IgD-negative memory B cell (primary cell): ENCODE results near the gene ALDH1B1. TPM values are rescaled to one million over a fixed set of nuclear protein-coding genes. Genes with fewer than 3 reads are reported as not detected.

ENCODE experiments used
- H3K27ac Mint-ChIP-seq, 3 donors: one replicate each; pipeline ENCODE4 v1.8.0; 2020 to 2022; ENCODE audit warnings: mild to moderate bottlenecking in 3 of 3, mixed read lengths in 3 of 3, moderate library complexity in 1 of 3
- H3K27me3 Mint-ChIP-seq: one replicate; pipeline ENCODE4 v1.8.0; 2021; ENCODE audit warnings: mixed read lengths
- H3K36me3 Mint-ChIP-seq: one replicate; pipeline ENCODE4 v1.8.0; 2020; ENCODE audit warnings: mild to moderate bottlenecking, mixed read lengths
- H3K4me1 Mint-ChIP-seq, 3 donors: one replicate each; pipeline ENCODE4 v1.8.0; 2020 to 2022; ENCODE audit warnings: mixed read lengths in 3 of 3, mild to moderate bottlenecking in 1 of 3
- H3K4me3 Mint-ChIP-seq, 4 donors: one replicate each; pipeline ENCODE4 v1.8.0; 2020 to 2022; ENCODE audit warnings: mild to moderate bottlenecking in 4 of 4, mixed read lengths in 4 of 4, moderate library complexity in 3 of 4
- H3K9me3 Mint-ChIP-seq, 3 donors: one replicate each; pipeline ENCODE4 v1.8.0; 2020 to 2021; ENCODE audit warnings: mixed read lengths in 3 of 3, mild to moderate bottlenecking in 1 of 3
- polyA plus RNA-seq: library from polyadenylated mRNA; unstranded; fragments of 300-500 nt; fragmentation: Illumina TruSeq; gene quantifications from one replicate; pipeline ENCODE4 v1.2.3, GENCODE V29; 2021

ALDH1B1 gene
- polyA plus RNA-seq = 9.6 TPM

DNA sequence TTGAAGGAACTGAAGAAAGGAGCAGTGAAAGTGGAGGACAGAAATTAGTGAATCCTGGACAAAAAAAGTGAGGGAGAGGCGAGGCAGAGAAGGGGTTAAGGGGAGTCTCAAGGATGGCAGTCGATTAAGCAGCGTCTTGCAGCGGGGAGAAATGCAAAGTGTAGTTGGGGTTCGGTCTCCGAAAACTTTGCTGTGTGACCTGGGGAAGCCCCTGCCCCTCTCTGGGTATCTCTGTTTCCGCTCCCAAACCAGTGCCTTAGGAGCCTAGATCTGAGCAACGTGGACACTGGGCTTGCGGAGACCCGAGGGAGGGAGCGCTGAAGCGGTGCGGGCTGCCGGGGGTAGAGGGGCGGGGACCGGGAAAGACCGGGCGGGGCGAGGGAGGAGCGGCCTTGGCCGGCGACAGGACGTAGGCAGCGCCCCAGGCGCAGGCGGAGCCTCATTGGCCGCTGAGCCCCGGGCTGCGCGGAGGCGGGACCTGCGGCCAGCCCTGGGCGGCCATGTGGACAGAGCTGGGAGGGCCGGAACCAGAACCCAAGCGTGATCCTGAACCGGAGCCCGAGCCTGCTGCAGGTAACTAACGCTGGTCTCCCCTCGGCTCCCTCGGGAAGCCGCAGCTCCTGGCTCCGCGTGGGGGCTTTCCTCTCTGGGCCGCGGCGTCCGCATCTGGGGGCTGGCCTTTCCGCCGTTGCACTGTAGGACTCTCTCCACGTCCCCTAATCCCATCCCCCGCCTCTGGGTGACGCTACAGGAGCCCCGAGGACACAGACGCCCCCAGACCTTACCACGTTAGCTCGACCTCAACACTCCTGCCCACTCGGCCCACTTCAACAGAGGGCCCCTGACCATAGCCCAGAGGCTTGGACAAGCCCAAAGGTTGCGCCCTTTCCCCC lies at the start of gene ALDH1B1:
TSS of gene ALDH1B1 (plus strand) at position 468 of the 893 bp plus-strand sequence. CDS start 3,047 bp downstream, outside the sequence.
- H3K4me3 Mint-ChIP-seq = peak within 1 kb of the TSS; percentile 91 to 98 (median 96)
- peak within 1 kb of the TSS in 1 of 3 donors; percentile 94 for H3K27ac Mint-ChIP-seq
- H3K9me3 Mint-ChIP-seq = no peaks in the 10 kb centered on the region
- peaks cover 11 to 15% (median 14%) of the 10 kb centered on the region in 3 donors for H3K4me1 Mint-ChIP-seq
- H3K36me3 Mint-ChIP-seq = peaks cover 10% of the 10 kb centered on the region
- H3K27me3 Mint-ChIP-seq = peaks cover 2% of the 10 kb centered on the region

DNA sequence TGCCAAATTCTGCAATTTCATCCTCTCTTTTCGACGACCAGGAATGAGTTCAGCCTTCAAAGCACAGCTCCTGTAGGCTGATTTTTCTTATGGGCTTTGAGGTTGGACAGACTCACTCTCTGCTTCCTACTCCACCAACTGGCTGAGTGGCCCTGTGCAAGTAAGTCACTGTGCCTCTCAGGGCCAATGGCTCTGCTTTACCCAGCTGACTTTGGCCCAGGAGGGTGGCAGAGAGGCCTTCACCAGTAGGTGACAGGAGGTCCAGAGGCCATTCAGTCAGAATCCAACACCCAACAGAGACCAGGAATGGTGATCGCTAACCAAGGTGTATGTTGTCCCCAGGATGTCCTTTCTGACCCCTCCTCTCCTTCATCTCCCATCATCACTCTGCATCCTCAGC lies 49.5 kb upstream of the ALDH1B1 start:
- H3K4me1 Mint-ChIP-seq = no peaks in the 10 kb centered on the region
- H3K9me3 Mint-ChIP-seq = peaks cover 0 to 4% (median 0%) of the 10 kb centered on the region in 3 donors
- H3K27ac Mint-ChIP-seq = no peak overlapping the region
- H3K4me3 Mint-ChIP-seq = no peak overlapping the region
- H3K36me3 Mint-ChIP-seq = peaks cover 1% of the 10 kb centered on the region
- H3K27me3 Mint-ChIP-seq = peaks cover 3% of the 10 kb centered on the region

DNA sequence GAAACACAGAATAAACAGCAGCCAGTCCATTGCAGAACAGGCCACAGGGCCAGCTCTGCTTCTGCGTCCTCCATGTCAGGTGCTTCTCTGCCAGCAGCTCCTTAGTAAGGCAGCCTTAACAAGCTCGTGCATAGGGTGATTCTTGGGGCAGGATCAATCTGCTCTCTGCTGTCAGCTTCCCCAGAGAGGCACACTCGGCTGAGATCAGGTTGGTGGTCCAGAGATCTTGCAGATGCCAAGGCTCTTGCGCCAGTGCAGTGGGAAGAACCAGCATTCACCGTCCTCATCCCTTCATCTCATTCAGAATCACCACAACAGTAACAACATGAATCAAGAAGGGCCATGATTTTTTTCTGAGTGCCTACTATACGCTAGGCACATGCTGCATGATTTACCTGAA lies 49.0 kb upstream of the ALDH1B1 start:
- H3K4me3 Mint-ChIP-seq = no peak overlapping the region
- peaks cover 0 to 4% (median 0%) of the 10 kb centered on the region in 3 donors for H3K9me3 Mint-ChIP-seq
- H3K4me1 Mint-ChIP-seq = peaks cover 0 to 1% (median 0%) of the 10 kb centered on the region in 3 donors
- peaks cover 4% of the 10 kb centered on the region for H3K27me3 Mint-ChIP-seq
- peaks cover 1% of the 10 kb centered on the region for H3K36me3 Mint-ChIP-seq
- H3K27ac Mint-ChIP-seq = no peak overlapping the region

DNA sequence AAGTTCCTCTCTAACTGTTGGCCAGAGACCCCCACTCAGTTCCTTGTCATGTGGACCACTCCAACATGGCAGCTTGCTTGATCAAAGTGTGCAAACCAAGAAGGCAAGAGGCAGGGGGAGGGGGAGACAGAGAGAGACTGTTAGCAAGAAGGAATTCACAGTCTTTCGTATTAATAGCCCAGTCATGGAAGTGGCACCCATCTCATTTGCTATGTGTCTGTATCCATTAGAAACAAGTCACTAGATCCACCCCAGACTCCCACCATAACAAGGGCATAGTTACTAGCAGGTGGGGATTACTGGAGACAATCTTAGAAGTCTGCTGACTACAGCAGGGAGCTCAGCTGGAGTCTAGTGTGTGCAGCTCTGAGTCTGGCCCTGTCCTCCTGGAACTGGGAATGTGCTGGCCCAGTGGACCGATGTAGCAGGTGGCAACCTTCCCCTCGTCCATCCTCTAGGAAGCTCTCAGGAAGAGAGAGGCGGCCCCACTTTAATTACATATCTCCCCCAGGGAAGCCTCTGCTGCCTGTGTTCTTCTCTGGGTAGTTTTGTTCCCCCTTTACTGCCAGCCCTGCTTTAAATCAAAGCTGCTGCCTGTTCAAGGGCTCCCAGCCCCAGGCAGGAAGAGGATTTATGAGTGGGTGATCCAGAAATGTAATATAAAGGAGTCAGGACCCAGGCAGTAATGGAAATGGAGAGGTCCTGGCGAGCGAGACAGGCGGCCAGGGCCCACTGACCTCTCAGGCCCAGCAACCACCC lies 47.8 kb upstream of the ALDH1B1 start:
- Mint-ChIP-seq H3K4me3 (no peak overlapping the region), H3K9me3 (peaks cover 0 to 4% (median 0%) of the 10 kb centered on the region in 3 donors), H3K27ac (no peak overlapping the region), H3K36me3 (peaks cover 1% of the 10 kb centered on the region), H3K27me3 (peaks cover 4% of the 10 kb centered on the region), H3K4me1 (peaks cover 0 to 1% (median 0%) of the 10 kb centered on the region in 3 donors)

DNA sequence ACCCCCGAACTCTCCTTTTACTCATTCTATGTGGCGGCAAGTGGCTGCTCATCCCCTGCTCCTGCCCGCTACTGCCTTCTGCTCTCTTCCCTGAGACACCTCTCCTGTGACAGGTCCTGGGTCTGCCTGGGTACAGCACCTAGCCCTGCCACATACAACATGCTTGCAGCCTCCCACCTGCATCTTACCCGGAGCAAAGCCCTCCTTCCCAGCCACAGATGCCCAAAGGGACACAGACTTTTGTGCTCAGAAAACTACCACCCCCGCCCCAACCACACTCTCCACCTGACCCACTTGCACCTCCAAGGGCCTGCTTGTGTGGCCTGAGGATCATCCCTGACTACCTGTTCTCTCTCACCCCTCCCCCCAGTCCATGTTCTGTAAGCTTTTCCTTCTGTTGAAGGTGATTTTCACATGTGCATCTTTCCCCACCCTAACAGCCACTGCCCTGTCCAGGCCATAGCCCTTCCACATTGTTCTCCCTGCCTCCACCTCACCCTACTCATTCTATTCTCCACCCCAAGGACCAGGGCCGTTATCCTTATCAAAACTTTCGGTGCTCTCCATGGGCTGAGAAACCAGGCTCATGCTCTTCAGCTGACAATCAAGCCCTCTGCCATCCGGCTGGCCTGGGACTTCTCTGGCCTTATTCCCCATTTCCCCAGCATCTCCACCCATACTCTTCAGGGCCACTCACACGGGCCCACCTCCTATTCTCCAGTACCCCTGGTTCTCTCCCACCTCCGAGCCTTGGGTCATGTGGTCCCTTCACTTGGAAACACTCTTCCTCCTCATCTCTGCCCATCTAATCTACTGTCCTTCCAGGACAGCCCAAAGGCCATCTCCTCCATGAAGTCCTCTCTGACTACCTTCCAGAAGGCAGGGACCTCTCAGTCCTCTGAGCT lies 46.4 kb upstream of the ALDH1B1 start:
- H3K9me3 Mint-ChIP-seq = peaks cover 0 to 2% (median 0%) of the 10 kb centered on the region in 3 donors
- peak overlapping the region in 1 of 3 donors; percentile 70 for H3K27ac Mint-ChIP-seq
- H3K36me3 Mint-ChIP-seq = peaks cover 3% of the 10 kb centered on the region
- peaks cover 2% of the 10 kb centered on the region for H3K27me3 Mint-ChIP-seq
- H3K4me3 Mint-ChIP-seq = peak overlapping the region in 1 of 4 donors; percentile 56
- H3K4me1 Mint-ChIP-seq = peaks cover 0 to 1% (median 0%) of the 10 kb centered on the region in 3 donors

DNA sequence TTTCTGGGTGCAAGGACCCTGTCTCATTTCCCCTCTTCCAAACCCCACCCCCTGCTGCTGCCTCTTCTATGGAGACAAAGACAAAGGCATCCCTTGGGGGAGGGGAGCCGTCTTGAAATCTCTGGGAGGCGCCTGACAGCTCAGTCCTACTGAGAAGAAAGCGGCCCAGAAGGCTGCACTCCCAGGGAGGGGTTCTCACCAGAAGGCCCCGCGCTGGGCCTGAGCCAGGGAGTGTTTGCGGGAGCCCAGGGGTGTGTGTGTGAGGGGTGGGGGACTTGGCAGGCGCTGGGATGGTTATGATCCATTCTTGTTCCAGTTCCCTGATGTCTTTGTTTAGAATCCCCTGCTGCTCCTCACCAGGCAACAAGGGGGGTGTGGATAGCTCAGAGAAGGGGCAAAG lies 45.7 kb upstream of the ALDH1B1 start:
- peak overlapping the region in 1 of 3 donors; percentile 70 for H3K27ac Mint-ChIP-seq
- H3K4me1 Mint-ChIP-seq = peaks cover 0 to 1% (median 0%) of the 10 kb centered on the region in 3 donors
- H3K9me3 Mint-ChIP-seq = peaks cover 1 to 4% (median 3%) of the 10 kb centered on the region in 3 donors
- H3K4me3 Mint-ChIP-seq = no peak overlapping the region
- H3K36me3 Mint-ChIP-seq = peaks cover 3% of the 10 kb centered on the region
- H3K27me3 Mint-ChIP-seq = peaks cover 2% of the 10 kb centered on the region

DNA sequence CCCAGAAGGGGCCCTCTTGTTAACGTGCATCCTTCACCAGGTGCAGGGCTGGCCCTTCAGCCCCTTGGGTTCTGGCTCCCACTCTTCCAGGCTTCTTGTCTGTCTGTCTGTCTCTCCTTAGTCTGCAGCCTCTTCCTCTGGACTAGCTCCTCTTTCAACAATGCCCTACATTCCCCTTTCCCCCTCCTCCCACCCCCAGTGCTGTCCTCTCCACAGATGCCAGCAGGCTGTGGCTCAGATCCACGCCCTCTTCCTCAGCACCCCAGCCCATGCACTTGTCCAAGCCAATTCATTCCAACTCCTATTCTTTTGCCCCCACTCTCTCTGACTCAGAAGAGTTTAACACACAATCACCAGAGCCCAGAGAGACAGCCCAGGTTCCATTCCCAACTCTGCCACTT lies 45.2 kb upstream of the ALDH1B1 start:
- Mint-ChIP-seq H3K4me3 (no peak overlapping the region), H3K36me3 (peaks cover 3% of the 10 kb centered on the region), H3K4me1 (peaks cover 0 to 1% (median 0%) of the 10 kb centered on the region in 3 donors), H3K9me3 (peaks cover 1 to 4% (median 3%) of the 10 kb centered on the region in 3 donors), H3K27me3 (peaks cover 2% of the 10 kb centered on the region), H3K27ac (no peak overlapping the region)

DNA sequence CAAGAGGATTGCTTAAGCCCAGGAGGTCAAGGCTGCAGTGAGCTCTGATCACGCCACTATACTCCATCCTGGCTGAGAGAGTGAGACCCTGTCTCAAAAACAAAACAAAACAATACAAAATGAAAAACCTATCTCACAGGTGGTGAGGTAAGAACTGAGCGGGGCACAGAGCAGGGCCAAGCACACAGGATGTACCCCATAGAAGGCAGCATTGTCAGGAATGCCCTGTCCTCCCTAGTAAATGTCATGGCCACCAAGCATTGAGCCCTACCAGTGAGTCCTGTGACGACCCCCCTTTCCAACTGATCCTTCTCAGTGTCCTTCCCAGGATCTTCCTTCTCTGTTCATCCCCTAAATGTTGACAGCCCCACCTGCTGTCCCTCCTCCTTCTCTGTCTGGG lies 44.6 kb upstream of the ALDH1B1 start:
- Mint-ChIP-seq H3K27me3 (peaks cover 2% of the 10 kb centered on the region), H3K27ac (peak overlapping the region in 1 of 3 donors; percentile 87), H3K36me3 (peaks cover 3% of the 10 kb centered on the region), H3K4me3 (no peak overlapping the region), H3K9me3 (peaks cover 1 to 4% (median 1%) of the 10 kb centered on the region in 3 donors), H3K4me1 (peaks cover 0 to 1% (median 0%) of the 10 kb centered on the region in 3 donors)

DNA sequence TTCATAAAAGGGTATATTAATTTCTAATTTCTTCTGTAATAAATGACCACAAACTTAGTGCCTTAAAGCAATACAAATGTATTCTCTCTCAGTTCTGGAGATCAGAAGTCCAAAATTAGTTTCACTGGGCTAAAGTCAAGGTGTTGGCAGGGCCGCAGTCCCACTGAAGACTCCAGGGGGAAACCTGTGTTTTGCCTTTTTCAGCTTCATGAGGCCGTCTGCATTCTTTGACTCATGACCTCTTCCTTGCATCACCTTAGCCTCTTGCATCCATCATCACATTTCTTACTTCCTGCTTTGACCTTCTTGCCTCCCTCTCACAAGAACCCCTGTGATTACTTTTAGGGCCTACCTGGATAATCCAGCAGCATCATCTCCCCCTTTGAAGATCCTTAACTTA lies 42.0 kb upstream of the ALDH1B1 start:
- Mint-ChIP-seq H3K27me3 (peaks cover 2% of the 10 kb centered on the region), H3K36me3 (peaks cover 3% of the 10 kb centered on the region), H3K9me3 (peaks cover 1 to 4% (median 1%) of the 10 kb centered on the region in 3 donors), H3K4me1 (peaks cover 0 to 1% (median 0%) of the 10 kb centered on the region in 3 donors), H3K4me3 (no peak overlapping the region), H3K27ac (no peak overlapping the region)

DNA sequence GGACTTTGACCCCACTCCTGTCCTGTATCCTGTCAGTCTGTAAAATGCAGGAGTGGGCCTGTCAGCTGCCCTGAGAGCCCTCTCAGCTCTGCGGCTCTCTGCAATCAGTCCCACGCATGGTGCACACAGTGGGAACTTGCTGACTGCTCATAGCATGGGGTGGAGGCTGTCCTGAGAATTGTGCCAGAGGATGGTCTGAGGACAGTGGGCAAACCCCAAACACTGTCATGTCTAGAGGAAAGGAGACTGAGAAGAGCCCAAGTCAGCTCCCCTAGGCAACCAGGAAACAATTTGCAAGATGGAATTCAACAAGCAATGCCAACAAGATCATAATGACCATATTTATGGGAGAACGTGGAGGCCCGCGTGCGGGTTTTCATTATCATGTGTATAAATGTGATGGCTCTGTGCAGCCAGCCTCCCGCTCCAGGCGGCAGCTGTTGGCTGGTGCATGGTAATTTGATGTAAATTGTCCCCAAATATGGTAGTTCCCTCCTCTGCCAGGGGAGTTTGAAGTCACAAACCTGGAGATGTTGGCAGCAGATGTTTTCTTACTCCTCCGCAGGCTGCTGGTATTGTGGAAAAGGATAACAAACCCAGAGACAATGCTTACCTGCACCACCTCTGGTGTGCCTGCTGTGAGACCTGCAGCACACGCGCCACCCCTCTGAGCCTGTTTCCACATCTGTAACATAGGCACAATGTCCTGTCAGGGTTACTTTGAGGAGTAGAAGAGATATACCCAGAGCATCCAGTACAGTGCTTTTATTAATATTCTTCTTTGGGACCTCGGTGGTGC lies 39.8 kb upstream of the ALDH1B1 start:
- H3K27ac Mint-ChIP-seq = no peak overlapping the region
- no peak overlapping the region for H3K4me3 Mint-ChIP-seq
- H3K9me3 Mint-ChIP-seq = peaks cover 1 to 4% (median 1%) of the 10 kb centered on the region in 3 donors
- H3K27me3 Mint-ChIP-seq = peaks cover 2% of the 10 kb centered on the region
- peaks cover 1% of the 10 kb centered on the region for H3K36me3 Mint-ChIP-seq
- H3K4me1 Mint-ChIP-seq = peaks cover 0 to 1% (median 0%) of the 10 kb centered on the region in 3 donors

DNA sequence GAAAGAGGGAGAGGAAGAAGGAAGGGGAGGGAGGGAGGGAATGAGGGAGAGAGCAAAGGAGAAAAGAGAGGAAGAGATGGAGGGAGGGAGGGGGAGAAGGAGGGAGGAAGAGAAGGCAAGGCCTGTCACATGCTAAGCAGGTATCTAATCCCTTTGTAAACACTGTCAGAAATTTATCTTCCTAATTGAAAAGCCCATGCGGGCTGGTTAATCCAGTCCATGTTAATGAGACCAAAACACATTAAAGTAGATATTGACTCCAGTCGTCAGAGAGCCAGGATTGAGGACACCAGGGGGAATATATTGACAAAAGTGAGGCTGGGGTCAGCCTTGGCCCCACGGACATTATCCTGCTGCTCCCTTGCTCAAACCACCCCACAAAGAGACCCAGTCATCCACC lies 37.4 kb upstream of the ALDH1B1 start:
- H3K27me3 Mint-ChIP-seq = no peaks in the 10 kb centered on the region
- H3K9me3 Mint-ChIP-seq = peaks cover 1 to 4% (median 1%) of the 10 kb centered on the region in 3 donors
- no peak overlapping the region for H3K4me3 Mint-ChIP-seq
- H3K36me3 Mint-ChIP-seq = peaks cover 1% of the 10 kb centered on the region
- no peaks in the 10 kb centered on the region for H3K4me1 Mint-ChIP-seq
- H3K27ac Mint-ChIP-seq = no peak overlapping the region

DNA sequence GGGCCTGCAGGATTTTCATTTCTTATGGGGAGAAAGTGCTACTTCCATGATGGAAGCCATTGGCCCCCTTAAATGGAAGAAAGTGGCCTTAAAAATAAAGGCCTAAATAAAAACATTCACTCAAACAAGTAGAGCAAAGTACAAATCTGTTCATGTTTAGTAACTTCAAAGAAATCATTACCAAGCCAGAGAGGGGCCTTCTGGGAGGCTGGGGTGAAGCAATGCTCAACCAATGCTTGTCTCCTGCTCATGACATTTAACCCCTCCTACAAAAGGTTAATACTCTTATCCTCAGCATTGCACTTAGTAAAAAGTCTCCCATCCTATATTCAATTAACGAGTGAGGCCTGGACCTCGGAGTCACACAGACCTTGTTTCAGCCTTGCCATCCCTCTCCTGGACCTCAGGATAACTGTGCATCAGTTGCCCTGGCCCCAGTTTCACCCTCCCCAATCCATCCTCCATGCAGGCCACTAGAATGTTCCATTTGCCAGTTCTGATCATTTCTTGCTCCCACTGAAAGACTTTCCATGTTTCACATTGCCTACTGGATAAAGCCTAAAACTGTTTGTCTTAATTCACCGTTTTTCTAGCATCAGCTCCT lies 36.9 kb upstream of the ALDH1B1 start:
- Mint-ChIP-seq H3K4me3 (no peak overlapping the region), H3K36me3 (peaks cover 1% of the 10 kb centered on the region), H3K4me1 (no peaks in the 10 kb centered on the region), H3K27ac (no peak overlapping the region), H3K27me3 (no peaks in the 10 kb centered on the region), H3K9me3 (peaks cover 1 to 4% (median 1%) of the 10 kb centered on the region in 3 donors)

DNA sequence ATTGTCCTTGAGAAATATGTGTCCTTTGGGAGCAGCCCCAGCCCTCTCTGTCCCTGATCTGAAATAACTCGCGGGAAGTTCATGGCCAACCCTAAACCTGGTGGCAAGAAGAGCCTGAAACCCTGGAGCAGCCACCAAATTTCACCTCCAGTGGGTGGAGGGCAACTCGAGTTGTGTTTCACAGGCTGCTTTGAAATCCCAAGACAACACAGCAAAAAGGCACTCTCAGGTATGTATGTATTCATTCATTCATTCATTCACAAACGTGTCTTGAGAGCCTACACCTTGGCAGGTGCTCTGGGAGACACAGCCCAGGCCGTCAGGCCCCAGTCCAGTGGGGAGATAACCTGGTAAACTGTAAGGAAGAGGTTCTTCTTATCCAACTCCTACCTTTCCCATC lies 35.7 kb upstream of the ALDH1B1 start:
- Mint-ChIP-seq H3K27ac (no peak overlapping the region), H3K36me3 (no peaks in the 10 kb centered on the region), H3K27me3 (no peaks in the 10 kb centered on the region), H3K4me3 (no peak overlapping the region), H3K4me1 (no peaks in the 10 kb centered on the region), H3K9me3 (no peaks in the 10 kb centered on the region)
